Chondrocyte (in vitro differentiated cells): ENCODE results near the gene EZR. TPM values are rescaled to one million over a fixed set of nuclear protein-coding genes. Genes with fewer than 3 reads are reported as not detected.

Experiments
- DNase-seq: peaks from one replicate; pipeline ENCODE4 v3.0.0; 2021; ENCODE audit warnings: mixed read lengths, low spot score
- H3K27ac Mint-ChIP-seq: one replicate; pipeline ENCODE4 v1.8.0; 2021; ENCODE audit warnings: mild to moderate bottlenecking, moderate library complexity, mixed read lengths; ENCODE audit not compliant: unreplicated experiment
- H3K27me3 Mint-ChIP-seq: 2 replicates; pipeline ENCODE4 v1.8.0; 2021; ENCODE audit warnings: low read depth, mixed read lengths
- H3K36me3 Mint-ChIP-seq: 2 replicates; pipeline ENCODE4 v1.8.0; 2021; ENCODE audit warnings: low read depth, mixed read lengths
- H3K4me1 Mint-ChIP-seq: 2 replicates; pipeline ENCODE4 v1.8.0; 2021; ENCODE audit warnings: low read depth, mild to moderate bottlenecking, mixed read lengths
- H3K4me3 Mint-ChIP-seq: one replicate; pipeline ENCODE4 v1.8.0; 2021; ENCODE audit warnings: mild to moderate bottlenecking, moderate library complexity, mixed read lengths; ENCODE audit not compliant: unreplicated experiment
- H3K9me3 Mint-ChIP-seq: 2 replicates; pipeline ENCODE4 v1.8.0; 2021; ENCODE audit warnings: low read depth, mixed read lengths
- total RNA-seq: library from RNA; stranded (reverse); gene quantifications from 3 replicates; pipeline ENCODE4 v1.2.1, GENCODE V29; 2021
- TF ChIP-seq, protein P1 (sequence below): fragments of 200-600 bp; sonication (generic); IDR thresholded peaks from 2 replicates; pipeline ENCODE4 v1.5.0; 2021; ENCODE audit warnings: antibody characterized with exemption, mild to moderate bottlenecking, moderate library complexity

Gene EZR
- total RNA-seq, 1 donor from 2014 or later: 71.5 TPM

DNA sequence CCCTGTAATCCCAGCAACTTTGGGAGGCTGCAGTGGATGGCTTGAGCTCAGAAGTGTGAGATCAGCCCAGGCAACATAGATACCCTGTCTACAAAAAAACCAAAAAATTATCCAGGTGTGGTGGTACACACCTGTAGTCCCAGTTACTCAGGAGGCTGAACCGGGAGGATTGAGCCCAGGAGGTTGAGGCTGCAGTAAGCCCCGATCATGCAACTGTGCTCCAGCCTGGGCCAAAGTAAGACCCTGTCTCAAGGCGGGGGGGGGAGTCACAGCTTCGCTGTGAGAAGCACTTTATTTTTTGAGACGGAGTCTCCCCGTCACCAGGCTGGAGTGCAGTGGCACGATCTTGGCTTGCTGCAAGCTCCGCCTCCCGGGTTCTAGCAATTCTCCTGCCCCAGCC lies 54.2 kb downstream of the EZR start:
- no peak overlapping the region for H3K27ac Mint-ChIP-seq
- H3K9me3 Mint-ChIP-seq: no peaks in the 10 kb centered on the region
- H3K4me3 Mint-ChIP-seq: no peak overlapping the region
- TF ChIP-seq, protein P1, sequence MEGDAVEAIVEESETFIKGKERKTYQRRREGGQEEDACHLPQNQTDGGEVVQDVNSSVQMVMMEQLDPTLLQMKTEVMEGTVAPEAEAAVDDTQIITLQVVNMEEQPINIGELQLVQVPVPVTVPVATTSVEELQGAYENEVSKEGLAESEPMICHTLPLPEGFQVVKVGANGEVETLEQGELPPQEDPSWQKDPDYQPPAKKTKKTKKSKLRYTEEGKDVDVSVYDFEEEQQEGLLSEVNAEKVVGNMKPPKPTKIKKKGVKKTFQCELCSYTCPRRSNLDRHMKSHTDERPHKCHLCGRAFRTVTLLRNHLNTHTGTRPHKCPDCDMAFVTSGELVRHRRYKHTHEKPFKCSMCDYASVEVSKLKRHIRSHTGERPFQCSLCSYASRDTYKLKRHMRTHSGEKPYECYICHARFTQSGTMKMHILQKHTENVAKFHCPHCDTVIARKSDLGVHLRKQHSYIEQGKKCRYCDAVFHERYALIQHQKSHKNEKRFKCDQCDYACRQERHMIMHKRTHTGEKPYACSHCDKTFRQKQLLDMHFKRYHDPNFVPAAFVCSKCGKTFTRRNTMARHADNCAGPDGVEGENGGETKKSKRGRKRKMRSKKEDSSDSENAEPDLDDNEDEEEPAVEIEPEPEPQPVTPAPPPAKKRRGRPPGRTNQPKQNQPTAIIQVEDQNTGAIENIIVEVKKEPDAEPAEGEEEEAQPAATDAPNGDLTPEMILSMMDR: no peak
- H3K27me3 Mint-ChIP-seq: no peaks in the 10 kb centered on the region
- DNase-seq: peak; percentile 59
- no peaks in the 10 kb centered on the region for H3K4me1 Mint-ChIP-seq
- H3K36me3 Mint-ChIP-seq: peaks cover 33% of the 10 kb centered on the region

DNA sequence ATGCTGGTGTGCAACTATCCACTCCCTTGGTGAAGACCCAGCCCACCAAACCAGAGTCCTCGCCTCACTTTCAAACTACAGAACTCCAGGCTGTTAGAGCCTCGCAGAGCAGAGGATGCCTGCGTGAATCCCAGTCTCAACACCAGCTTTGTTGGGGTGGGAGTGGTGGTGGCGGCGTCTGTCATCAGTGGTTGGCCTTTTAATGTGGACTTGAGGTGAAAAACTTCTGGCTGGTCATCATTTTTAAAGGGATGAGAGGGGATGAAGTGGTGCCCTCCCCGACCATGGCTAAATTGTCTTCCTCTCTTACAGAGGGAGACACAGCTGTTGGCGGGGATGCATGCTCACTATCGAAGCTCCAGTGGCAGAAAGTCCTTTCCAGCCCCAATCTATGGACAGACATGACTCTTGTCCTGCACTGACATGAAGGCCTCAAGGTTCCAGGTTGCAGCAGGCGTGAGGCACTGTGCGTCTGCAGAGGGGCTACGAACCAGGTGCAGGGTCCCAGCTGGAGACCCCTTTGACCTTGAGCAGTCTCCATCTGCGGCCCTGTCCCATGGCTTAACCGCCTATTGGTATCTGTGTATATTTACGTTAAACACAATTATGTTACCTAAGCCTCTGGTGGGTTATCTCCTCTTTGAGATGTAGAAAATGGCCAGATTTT lies 54.9 kb downstream of the EZR start:
- H3K4me3 Mint-ChIP-seq: no peak overlapping the region
- peak; percentile 58 for DNase-seq
- H3K27ac Mint-ChIP-seq: no peak overlapping the region
- no peaks in the 10 kb centered on the region for H3K9me3 Mint-ChIP-seq
- H3K27me3 Mint-ChIP-seq: no peaks in the 10 kb centered on the region
- H3K4me1 Mint-ChIP-seq: no peaks in the 10 kb centered on the region
- peaks cover 26% of the 10 kb centered on the region for H3K36me3 Mint-ChIP-seq
- TF ChIP-seq, protein P1: no peak

DNA sequence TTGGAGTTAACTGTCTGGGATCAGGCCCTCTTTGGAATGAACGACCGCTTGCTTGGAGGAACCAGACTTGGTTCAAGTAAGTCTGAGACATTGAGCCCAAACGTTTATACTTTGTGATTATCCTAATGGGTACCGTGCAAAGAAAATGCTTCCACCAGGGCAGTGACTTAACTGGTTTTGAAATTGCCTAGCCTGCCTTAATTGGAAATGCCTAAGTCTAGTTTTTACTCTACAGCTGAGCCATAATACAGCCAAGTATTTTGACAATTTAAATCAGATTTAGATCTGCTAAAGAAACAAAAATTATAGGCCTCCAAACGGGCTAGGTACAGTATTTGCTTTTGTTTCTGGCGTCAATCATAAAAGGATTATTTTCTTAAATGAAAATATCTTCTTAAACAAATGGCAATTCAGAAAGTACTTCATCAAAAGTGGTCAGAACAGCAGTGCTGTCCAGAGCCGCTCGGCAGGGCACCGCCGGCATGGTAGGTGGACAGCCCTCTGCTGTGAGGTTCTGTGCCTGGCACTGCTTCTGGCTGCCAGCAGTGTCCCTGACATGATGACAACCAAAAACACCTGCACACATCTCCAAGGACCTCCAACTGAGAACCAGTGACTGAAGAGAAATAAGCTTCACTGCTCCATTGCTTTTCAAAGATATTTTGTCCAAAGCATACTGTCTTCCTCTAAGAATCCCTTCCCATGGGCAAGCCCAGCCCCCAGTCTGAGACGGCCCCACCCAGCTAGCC lies 55.6 kb downstream of the EZR start:
- no peaks in the 10 kb centered on the region for H3K4me1 Mint-ChIP-seq
- no peaks in the 10 kb centered on the region for H3K27me3 Mint-ChIP-seq
- no peaks in the 10 kb centered on the region for H3K9me3 Mint-ChIP-seq
- TF ChIP-seq, protein P1: no peak
- H3K4me3 Mint-ChIP-seq: no peak overlapping the region
- no peak overlapping the region for H3K27ac Mint-ChIP-seq
- peaks cover 25% of the 10 kb centered on the region for H3K36me3 Mint-ChIP-seq
- no peak for DNase-seq

DNA sequence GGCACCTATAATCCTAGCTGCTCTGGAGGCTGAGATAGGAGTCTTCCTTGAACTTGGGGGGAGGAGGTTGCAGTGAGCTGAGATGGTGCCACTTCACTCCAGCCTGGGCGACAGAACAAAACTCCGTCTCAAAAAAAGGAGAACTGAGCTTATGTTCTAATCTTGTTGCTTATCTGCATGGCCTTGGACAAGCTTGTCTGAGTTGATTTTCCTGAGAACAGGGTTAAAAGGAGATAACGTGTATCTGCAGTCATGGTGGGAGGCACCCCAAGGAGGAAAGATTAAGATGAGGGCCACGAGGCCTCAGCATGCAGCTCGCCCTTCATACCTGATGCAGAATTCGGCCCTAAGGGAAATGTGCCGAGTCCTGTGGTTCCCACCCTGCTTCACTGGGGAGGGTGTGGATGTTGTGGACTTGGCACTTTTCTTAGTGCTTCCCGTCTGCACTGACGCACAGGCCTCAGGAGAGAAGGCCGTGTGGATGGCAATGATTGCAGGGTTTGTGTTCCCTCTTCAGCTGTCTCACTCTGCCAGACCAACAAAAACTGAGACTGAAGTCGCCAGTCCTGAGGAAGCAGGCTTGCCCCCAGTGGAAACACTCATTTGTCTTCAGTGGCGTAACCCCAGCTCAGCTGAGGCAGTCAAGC lies 56.3 kb downstream of the EZR start:
- Mint-ChIP-seq H3K4me1 (no peaks in the 10 kb centered on the region), H3K4me3 (no peak overlapping the region), H3K27ac (no peak overlapping the region), H3K36me3 (peaks cover 21% of the 10 kb centered on the region), H3K9me3 (no peaks in the 10 kb centered on the region), H3K27me3 (no peaks in the 10 kb centered on the region)
- TF ChIP-seq, protein P1: no peak
- DNase-seq: peak; percentile 17

DNA sequence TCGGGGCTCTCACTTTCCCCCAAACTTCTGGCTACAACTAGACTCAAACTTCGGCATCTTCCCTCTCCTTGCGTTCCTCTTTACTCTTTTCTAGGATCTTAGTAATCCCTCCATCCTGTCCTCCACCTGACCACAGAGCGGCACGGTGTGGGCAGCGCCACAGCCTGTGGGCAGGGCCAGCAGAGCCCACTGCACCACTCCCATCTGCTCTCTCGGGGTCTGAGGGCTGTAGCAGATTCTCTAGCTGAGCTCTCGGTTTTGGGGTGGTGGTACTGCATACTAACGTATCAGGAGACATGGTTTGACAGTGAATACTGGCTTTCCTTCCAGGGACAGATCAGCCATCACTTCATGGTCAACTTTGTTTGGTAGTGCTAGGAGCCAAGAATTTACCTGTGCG lies 57.4 kb downstream of the EZR start:
- no peaks in the 10 kb centered on the region for H3K27me3 Mint-ChIP-seq
- no peaks in the 10 kb centered on the region for H3K9me3 Mint-ChIP-seq
- peaks cover 12% of the 10 kb centered on the region for H3K36me3 Mint-ChIP-seq
- H3K27ac Mint-ChIP-seq: no peak overlapping the region
- TF ChIP-seq, protein P1: no peak
- H3K4me1 Mint-ChIP-seq: no peaks in the 10 kb centered on the region
- H3K4me3 Mint-ChIP-seq: no peak overlapping the region
- no peak for DNase-seq
